HG03135 (cell line): ENCODE data around the gene CMBL.
A peak's percentile ranks its signal among the peaks of the same experiment; 100 is the strongest.
"Not testable (repeated sequence)": the region's sequence is repeated elsewhere in the genome, so short reads cannot be mapped to it uniquely, and the experiment has no call there.

Experiments
- ATAC-seq: cut with Tn5 transposase; IDR thresholded peaks from one replicate; pipeline ENCODE4 v1.9.1; 2021; ENCODE audit warnings: mild to moderate bottlenecking, moderate library complexity; ENCODE audit not compliant: unreplicated experiment

Gene CMBL

DNA sequence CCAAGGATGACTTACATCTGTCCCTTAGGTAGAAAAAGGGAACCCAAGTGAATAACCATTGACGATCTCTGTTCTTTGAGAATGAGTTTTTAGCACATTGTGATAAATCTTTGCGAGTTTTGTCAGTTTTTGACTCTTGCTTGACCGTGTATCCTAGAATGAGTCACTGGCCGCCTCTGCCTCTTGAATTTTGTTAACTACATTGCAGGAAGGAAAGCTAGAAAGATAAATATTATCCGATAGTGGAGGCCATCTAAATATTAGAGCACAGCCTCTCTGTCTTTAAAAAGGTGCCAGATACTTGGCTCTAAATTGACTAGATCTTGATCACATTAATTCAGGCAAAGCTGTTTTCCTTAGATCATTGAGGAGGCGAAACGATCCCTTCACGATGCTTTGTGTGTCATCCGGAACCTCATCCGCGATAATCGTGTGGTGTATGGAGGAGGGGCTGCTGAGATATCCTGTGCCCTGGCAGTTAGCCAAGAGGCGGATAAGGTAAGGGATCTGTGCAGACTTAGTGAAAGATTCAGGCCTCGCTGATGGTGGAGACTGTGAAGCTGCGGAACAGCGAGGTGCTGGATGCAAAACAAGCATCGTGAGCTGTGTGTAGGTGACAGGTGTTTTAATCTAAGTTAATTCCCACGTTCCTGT lies 45.5 kb downstream of the CMBL start:
- ATAC-seq: no peak

DNA sequence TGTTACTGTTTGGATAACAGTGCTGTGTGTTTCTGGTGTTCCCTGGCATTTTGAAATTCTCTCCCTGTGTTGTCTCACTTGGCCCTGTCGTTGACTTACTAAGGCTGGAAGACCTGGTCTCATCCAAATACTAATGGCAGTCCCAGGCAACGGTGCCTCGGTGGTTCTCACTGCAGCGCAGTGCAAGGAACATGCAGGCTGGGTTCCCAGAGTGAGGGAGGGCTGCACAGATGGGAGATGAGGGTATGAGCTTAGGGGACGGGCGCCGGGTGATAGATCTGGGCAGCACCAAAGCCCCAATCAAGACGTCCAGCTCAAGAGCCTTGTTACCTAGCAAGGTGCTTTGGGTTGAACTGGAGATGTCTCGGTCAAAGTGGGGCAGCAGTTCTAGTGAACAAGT lies 46.6 kb downstream of the CMBL start:
- ATAC-seq: no peak

DNA sequence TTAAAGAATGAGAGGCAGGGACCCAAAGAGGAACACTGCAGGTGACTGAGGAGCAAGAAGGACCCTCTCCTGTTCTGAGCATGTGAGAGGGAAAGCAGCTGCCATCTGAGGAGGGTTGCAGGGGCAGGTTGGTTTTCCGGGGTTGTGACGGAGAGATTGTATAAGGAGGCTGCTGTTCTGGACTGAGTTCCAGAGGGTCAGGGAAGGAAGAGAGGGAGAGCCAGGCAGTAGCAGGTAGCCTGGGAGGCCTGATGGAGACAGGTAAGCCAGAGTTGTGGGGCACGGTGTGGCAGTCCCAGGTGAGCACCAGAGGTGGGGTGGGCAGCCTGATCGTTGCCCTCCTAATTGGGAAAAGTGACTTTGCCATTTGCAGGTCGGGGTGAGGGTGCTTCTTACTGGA lies 47.8 kb downstream of the CMBL start:
- no peak for ATAC-seq

DNA sequence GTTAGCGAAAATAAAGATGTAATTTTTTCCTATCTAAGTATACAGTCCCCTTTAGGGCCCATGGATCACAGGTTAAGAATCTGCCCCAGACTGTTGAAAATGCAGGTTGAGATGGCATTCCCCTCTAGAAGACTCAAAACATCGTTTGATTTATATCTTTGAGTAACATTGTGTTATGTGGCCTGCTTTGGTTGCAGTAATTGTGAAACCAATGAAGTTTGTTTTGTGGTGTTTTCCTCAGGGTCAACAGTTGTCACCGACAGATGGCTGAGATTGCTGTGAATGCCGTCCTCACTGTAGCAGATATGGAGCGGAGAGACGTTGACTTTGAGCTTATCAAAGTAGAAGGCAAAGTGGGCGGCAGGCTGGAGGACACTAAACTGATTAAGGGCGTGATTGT lies 49.8 kb downstream of the CMBL start:
- ATAC-seq: no peak

DNA sequence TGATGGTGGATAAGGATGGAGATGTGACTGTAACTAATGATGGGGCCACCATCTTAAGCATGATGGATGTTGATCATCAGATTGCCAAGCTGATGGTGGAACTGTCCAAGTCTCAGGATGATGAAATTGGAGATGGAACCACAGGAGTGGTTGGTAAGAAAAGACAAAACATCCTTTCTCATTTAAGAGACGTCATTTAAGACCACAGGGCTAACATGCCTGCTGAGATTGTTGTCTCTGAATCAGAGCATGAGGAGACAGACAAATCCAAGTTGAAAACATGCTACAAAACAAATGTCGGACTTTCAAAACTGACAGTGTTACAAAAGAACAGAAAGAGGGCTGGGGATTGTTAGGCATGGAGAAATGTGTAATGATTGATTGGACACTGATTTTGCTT lies 53.0 kb downstream of the CMBL start:
- no peak for ATAC-seq

DNA sequence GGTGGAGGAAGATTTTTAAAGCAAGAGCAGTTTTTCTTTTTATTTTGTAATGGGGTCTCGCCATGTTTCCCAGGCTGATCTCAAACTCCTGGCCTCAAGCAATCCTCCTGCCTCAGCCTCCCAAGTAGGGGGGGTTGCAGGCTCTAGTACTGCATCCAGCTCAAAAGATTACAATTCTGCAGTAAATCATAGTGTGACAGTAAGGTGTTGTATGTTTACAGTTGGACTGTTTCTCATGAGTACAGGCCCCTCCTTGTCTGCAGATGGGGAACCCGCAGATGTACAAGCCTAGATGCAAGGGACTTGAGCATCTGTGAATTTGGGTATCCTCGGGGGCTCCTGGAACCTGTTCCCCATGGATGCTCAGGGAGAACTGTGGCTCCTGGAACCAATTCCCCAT lies 54.3 kb downstream of the CMBL start:
- ATAC-seq: no peak

DNA sequence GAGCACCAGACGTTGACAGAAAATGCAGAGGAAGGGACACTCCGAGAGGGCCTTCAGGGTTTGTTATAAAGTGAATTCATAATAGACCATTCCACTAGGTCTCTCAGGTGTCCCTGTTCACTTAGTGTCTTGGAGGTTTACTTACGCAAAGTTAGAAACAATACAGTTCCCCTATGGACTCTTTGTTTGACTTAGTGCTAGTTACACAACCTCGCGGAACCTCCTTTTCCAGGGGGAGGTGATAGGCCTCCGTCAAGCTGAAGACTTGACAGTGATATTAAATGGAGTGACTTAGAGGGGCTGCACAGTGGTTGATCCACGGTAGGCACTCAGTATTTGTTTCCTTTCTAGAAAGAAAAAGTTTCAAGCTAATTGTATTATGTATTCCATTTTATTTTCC lies 56.3 kb downstream of the CMBL start:
- no peak for ATAC-seq

DNA sequence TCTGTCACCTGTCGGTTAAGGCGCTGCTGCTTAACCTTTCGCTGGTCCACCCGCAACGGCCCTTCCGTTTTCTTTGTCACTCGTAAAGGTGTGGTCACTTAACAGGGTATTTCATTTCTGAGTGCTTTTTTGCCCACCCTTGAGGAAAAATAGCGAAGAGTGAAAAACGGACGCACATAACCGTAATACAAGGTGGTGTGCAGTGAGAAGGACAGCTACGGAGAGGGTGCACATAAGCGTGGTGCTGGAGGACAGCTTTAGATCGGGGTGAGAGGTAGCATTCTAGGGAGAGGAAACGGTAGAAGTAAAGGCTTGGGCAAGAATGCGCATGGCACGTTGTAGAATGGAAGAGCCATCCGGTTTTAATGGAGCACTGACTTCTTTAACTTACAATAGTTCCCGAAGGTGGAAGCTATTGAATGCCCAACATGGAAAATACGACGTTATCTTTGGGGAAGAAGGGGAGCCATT lies 56.9 kb downstream of the CMBL start:
- peak; percentile 9 for ATAC-seq

DNA sequence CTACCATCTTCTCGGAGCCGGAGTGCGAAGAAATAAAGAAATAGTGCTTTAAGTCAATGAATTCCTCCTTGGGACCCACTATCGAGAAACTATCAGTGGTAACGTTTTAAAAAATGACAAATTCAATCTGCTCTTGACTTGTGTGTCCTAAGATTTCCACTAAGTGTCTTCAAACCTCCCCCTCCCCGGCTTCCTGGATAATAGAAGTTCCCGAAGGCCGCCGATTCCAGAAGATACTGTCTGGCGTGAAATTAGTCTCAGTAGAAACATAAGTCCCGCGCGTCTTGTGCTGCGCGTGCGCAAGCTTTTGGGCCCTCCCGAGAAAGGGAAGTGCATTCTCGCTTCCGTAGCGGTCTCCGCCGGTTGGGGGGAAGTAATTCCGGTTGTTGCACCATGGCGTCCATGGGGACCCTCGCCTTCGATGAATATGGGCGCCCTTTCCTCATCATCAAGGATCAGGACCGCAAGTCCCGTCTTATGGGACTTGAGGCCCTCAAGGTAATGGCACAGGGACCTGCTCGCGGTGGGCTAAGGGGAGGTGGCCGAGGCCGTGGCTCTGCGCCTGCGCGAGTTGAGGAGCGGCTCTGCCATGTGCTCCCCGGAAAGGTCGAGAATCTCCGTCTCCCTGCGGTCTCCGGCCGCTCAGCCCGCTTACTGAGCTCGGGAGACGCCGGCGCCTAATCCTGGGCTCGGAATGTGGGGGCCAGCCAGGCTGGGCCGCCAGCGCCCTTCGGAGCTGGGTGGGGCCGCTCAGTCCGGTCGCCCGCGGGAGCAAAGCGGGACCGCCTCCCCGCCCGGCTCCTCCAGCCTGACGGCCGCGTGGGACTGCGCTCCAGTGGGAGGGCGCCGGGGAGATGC lies 57.5 kb downstream of the CMBL start, which contains the start of gene CCT5:
Gene CCT5, plus strand, starts transcription at position 333 of the 858 bp plus-strand sequence. Its CDS starts 61 bp downstream, at position 394.
- ATAC-seq: peak; percentile 85

DNA sequence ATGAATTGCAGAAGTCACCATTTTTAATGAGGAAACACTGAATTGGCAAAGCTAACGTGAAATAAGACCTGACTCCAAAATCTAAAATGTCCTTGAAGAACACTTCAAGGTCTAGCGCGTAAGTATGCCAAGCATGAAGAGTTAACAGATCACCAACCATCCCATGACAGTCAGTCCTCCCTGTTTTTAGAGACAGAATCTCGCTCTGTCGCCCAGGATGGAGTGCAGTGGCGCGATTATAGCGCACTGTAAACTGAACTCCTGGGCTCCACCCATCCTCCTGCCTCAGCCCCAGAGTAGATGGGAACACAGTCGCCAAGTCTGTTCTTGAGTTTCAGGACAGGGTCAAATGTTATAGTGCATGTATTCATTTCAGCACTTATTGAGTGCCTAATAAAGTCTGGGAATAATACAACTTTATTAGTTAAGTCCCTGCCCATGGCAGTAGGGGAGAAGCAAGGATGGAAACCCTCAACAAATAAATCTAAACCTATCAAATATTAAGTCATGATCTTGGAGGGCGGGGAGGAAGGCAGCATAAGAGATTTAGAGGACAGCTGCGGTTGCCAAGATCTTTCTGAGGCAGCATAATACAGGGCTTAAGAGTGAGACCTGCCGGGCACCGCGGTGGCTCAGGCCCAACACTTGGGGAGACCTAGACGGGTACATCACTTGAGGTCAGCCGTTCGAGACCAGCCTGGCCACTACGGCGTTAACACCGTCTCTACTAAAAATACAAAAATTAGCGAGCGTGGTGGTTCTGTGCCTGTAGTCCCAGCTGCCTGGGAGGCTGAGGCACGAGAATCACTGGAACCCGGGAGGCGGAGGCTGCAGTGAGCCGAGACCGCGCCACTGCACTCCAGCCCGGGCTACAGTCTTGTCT lies 59.1 kb downstream of the CMBL start:
- ATAC-seq: no peak

DNA sequence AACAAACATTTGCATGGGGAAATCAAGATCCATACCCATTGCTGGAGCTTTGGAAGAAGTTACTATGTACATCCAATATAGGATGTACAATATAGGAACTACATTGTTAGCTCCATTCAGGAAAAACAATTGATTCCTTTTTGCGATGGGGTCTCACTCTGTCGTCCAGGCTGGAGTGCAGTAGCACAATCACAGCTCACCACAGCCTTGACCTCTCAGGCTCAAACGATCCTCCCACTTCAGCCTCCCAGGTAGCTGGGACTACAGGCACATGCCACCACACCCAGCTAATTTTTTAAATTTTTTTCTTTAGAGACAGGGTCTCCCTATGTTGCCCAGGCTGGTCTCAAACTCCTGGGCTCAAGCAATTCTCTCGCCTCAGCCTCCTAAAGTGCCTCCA lies 60.5 kb downstream of the CMBL start:
- ATAC-seq: not testable (repeated sequence)

DNA sequence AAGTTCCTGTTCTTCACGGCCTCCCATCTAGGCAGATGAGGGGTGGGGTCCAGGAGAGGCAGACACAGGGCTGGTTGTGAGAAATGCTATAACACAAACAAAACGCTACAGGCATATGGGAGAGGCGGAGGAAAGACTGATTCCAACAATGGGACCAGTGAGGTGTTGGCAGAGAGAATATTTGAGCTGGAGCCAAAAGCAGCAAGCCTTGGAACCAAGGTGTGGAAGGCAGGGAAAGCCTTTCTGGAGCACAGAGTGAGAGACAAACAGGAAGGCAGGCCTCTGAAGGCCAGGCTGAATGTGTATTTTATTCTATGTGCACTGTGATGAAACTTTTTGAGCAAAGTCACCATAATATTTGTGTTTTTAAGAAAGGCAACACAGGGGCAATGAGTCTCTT lies 60.9 kb downstream of the CMBL start:
- no peak for ATAC-seq

DNA sequence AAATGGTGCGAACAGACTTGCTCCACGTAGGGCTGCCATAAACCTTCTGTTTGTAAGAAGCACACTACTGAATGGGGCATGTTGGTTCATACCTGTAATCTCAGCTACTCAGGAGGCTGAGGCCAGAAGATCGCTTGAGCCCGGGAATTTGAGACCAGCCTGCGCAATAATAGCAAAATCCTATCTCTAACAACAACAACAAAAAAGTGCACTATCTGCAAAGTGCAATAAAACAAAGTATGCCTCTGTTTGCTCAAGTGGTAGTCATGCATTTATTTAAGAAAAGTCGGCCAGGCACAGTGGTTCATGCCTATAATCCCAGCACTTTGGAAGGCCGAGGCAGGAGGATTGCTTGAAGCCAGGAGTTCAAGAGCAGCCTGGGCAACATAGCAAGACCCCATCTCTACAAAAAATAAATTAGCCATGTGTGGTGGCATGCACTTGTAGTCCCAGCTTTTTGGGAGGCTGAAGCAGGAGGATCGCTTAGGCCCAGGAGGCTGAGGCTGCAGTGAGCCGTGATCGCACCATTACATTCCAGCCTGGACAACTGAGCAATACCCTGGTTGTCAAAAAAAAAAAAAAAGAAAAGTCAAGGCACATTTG lies 63.3 kb downstream of the CMBL start:
- no peak for ATAC-seq

DNA sequence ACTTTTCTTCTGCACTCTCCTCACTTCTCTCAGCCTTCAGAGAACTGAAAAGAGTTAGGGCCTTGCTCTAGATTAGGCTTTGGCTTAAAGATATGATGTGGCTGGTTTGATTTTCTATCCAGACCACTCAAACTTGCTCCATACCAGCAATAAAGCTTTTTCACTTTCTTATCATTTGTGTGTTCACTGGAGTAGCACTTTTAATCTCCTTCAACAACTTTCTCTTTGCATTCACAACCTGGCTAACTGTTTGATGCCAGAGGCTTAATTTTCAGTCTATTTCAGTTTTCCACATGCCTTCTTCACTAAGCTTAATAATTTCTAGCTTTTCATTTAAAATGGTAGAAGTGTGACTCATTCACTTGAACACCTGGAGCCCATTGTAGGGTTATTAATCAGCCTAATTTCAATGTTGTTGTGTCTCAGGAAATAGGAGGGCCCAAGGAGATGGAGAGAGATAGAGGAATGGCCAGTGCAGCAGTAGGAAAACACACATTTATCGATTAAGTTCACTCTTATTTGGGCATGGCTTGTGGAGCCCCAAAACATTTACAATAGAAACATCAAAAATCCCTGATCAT lies 64.0 kb downstream of the CMBL start:
- ATAC-seq: no peak

DNA sequence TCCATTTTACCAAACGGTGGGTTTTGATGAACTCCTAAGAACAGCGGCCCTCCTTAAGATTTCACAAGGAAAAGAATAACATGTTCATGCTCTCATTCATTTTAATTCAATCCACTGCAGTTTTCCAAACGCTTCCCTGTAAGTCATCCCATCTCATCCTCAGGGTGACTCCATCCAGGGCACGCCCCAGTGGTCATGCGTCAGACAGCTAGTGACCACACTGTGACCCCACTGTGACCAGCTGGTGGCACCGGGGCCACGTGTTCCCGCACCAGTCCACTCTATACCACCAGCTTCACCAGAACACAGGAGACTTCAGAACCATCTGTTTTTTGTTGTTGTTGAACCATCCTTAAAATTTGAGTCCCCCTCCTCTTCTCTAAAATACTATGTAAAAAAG lies 72.4 kb downstream of the CMBL start:
- no peak for ATAC-seq

DNA sequence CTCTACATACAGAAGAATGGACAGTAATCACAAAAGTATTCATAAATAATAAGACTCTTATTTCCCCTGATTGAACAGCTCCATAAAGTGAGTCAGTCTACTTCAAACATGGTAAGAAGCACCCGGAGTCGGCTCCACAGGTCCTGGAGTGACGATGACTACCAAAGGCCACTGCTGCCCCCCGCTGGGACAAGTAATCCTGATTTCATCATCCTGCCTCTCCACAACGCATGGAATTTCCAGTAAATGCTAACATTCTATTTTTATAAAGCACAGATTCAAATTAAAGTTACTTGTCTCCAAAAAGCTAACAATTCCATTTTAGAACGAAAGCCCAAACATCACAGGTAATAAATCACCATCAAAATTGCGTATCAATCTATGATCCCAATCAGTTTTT lies 74.2 kb downstream of the CMBL start:
- no peak for ATAC-seq

DNA sequence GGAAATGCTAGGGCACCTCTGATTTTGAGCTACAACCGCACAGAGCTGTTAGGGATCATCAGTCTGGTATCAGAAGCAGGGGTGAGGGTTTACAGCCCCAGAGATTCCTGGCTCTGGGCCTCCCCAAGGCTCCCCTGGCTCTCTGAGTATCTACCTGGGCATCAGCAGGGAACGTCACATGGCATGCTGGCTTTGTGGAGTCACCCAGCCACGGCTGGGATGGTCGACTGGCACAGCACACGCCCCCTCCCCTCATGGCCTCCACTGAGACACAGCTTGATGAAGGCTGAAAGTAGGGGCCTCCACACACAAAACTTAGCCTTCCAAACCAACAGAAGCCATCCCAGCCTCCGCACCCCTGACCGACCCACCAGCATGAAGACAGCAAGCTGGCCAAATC lies 74.7 kb downstream of the CMBL start:
- ATAC-seq: no peak

DNA sequence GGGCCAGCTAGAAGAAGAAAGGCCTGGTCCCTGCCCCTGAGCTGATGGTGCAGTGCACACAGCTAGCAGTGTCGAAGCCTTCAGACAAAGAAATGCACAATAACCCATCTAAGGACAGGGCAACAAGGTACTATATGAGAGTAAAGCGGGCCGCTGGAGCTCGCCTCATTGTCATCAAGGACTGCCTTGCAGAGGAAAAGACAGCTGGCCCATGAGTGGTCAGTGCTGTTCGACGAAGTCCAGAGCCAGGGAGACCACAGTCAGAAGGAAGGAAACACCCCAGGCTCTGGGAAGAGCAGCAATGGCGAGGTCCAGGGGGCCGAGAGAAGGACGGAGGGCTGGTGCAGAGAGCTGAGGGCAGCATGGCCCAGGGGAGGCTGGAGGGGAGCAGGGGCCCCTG lies 75.3 kb downstream of the CMBL start:
- ATAC-seq: no peak

DNA sequence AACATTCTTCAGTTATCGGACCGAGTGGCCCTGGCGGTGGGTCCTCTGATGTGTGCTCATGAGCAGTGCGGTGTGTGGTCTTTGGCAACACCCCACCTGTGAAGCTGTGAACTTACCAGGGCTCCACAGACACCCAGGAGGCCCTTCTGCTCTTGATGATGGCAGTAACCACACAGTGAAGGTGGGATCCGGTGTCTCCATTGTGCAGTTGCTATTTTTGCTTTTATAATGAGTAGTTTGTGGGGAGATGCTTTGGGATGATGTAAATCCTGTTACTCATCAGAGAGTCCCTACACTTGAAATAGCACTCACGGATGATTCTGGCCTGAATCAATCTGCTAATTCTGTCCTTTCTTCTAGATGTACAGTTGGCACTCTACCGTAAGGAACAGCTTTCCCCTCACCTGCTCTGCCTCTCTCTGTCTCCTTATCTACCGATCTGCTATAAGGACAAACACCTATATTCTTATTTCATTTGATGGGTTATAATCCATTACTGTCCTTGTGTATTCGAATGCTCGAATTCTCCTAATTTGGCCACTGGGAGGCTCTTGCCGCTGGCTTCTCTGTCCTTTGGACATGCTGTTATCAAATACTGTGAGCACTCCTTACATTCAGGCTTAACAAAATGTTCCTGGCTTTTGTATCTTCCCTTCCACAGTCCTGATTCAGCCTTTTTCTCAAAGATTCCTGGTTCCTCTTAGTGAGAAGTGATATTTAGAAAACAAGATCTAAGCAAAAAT lies 78.2 kb downstream of the CMBL start:
- no peak for ATAC-seq

DNA sequence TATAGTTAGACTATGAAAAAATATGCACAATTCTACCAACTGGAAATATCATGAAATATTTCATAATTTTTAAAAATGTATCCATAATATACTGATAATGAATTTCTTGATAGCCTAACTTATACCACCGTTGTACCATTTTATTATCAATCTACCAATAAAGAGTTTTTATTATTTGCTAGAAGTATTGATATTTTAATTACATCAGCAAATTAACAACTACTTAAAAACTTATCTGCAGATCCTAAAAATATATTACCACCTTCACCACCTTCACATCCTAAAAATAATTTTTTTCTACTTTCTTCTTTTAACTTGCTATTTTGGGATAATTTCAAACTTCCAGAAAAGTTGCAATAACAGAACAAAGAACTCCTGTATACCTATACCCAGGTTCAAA lies 79.4 kb downstream of the CMBL start:
- ATAC-seq: no peak
